ENCODE measurements around the gene ELAVL2. TPM values are rescaled to one million over a fixed set of nuclear protein-coding genes. Genes with fewer than 3 reads are reported as not detected.

Gene ELAVL2
- total RNA-seq, 4 donors from 2014 or later, result 0.63 to 2.6 TPM; not detected in 2

- Histone ChIP-seq H3K27ac (no peak overlapping the region), H3K36me3 (no peaks in the 10 kb centered on the region), H3K4me3 (peak overlapping the region in 3 of 4 donors; percentile 15 to 50 (median 19)), H3K9me3 (no peaks in the 10 kb centered on the region), H3K4me1 (peaks cover 0 to 40% (median 3%) of the 10 kb centered on the region in 4 donors), H3K27me3 (peaks cover 0 to 71% of the 10 kb centered on the region in 2 donors)
- WGBS, 2 donors, result 4 to 5% methylated on average over 47 to 75 of the region's 80 CpGs
- TF ChIP-seq POLR2A (IDR thresholded peaks at IDR 0.05), result no peak
- TF ChIP-seq EP300 (IDR thresholded peaks at IDR 0.05), result no peak
- no peak for TF ChIP-seq CTCF (IDR thresholded peaks at IDR 0.05)
- no peak for DNase-seq (ENCODE audit: low spot score in 2 of 2)
Measured at GRCh38 chr9:23820451-23821374, 5.3 kb downstream of the ELAVL2 start.

GRCh38 chr9:23819403-23819802 lies 6.6 kb downstream of the ELAVL2 start:
- TF ChIP-seq EP300 (IDR thresholded peaks at IDR 0.05) (no peak), CTCF (IDR thresholded peaks at IDR 0.05) (no peak), POLR2A (IDR thresholded peaks at IDR 0.05) (no peak)
- H3K9me3 ChIP-seq, result no peaks in the 10 kb centered on the region
- no peak overlapping the region for H3K4me3 ChIP-seq
- DNase-seq (ENCODE audit: low spot score in 2 of 2), result no peak
- H3K4me1 ChIP-seq, result peaks cover 0 to 27% (median 0%) of the 10 kb centered on the region in 4 donors
- H3K36me3 ChIP-seq, result no peaks in the 10 kb centered on the region
- peaks cover 0 to 58% of the 10 kb centered on the region in 2 donors for H3K27me3 ChIP-seq
- no peak overlapping the region for H3K27ac ChIP-seq

- H3K4me3 ChIP-seq, result no peak overlapping the region
- peaks cover 0 to 9% of the 10 kb centered on the region in 2 donors for H3K27me3 ChIP-seq
- WGBS, 2 donors, result 55 to 61% methylated on average over 3 of the region's 3 CpGs
- no peaks in the 10 kb centered on the region for H3K4me1 ChIP-seq
- TF ChIP-seq EP300 (IDR thresholded peaks at IDR 0.05) (no peak), CTCF (IDR thresholded peaks at IDR 0.05) (no peak), POLR2A (IDR thresholded peaks at IDR 0.05) (no peak)
- no peaks in the 10 kb centered on the region for H3K9me3 ChIP-seq
- no peak for DNase-seq (ENCODE audit: low spot score in 2 of 2)
- no peaks in the 10 kb centered on the region for H3K36me3 ChIP-seq
- no peak overlapping the region for H3K27ac ChIP-seq
Measured at GRCh38 chr9:23814243-23814642, 11.8 kb downstream of the ELAVL2 start.

GRCh38 chr9:23812673-23813072 lies 13.4 kb downstream of the ELAVL2 start:
- no peaks in the 10 kb centered on the region for H3K9me3 ChIP-seq
- H3K36me3 ChIP-seq, result no peaks in the 10 kb centered on the region
- WGBS, 2 donors, result 83 to 88% methylated on average over 1 of the region's 1 CpG
- H3K27me3 ChIP-seq, result peaks cover 0 to 5% of the 10 kb centered on the region in 2 donors
- H3K4me1 ChIP-seq, result no peaks in the 10 kb centered on the region
- no peak for DNase-seq (ENCODE audit: low spot score in 2 of 2)
- H3K27ac ChIP-seq, result no peak overlapping the region
- no peak for TF ChIP-seq EP300 (IDR thresholded peaks at IDR 0.05)
- TF ChIP-seq POLR2A (IDR thresholded peaks at IDR 0.05), result no peak
- no peak for TF ChIP-seq CTCF (IDR thresholded peaks at IDR 0.05)
- H3K4me3 ChIP-seq, result no peak overlapping the region

- H3K4me1 ChIP-seq, result no peaks in the 10 kb centered on the region
- 55 to 73% methylated on average over 2 of the region's 2 CpGs for WGBS, 2 donors
- no peak overlapping the region for H3K4me3 ChIP-seq
- no peaks in the 10 kb centered on the region for H3K36me3 ChIP-seq
- no peak for TF ChIP-seq POLR2A (IDR thresholded peaks at IDR 0.05)
- no peak for TF ChIP-seq EP300 (IDR thresholded peaks at IDR 0.05)
- no peak for TF ChIP-seq CTCF (IDR thresholded peaks at IDR 0.05)
- H3K9me3 ChIP-seq, result no peaks in the 10 kb centered on the region
- H3K27me3 ChIP-seq, result no peaks in the 10 kb centered on the region
- no peak for DNase-seq (ENCODE audit: low spot score in 2 of 2)
- H3K27ac ChIP-seq, result no peak overlapping the region
Measured at GRCh38 chr9:23811633-23812032, 14.4 kb downstream of the ELAVL2 start.

Data from tibial nerve (tissue), 4 donors.